ENCODE data around the gene TMEM163.

The TMEM163 gene

DNA sequence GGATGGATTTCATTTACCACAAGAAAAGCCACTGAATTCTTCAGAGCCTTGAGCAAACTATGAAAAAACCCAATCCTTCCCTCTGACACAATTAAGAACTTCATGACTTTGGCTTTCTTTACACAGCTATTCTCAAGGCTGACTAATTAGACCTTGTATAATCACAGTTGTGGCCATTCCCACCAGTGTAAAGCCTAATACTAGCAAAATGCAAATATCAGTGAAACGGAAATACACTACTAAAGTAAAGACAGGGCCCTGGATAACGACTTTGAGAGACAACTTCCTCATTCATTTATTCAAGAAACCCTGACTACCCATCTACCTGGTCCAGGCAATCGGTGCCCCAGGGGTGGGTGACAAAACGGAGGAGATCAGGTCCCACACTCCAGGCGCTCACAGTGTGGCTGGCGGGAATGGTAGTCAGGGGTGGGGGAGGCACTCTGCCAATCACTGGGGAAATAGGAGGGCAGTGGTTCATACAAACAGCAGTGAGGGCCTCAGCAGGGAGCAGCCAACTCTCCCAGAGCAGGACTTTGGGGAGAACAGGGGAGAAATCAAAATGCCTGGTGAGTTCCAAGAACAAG is 28.1 kb downstream of the TMEM163 start:
- DNase-seq: no peak

DNA sequence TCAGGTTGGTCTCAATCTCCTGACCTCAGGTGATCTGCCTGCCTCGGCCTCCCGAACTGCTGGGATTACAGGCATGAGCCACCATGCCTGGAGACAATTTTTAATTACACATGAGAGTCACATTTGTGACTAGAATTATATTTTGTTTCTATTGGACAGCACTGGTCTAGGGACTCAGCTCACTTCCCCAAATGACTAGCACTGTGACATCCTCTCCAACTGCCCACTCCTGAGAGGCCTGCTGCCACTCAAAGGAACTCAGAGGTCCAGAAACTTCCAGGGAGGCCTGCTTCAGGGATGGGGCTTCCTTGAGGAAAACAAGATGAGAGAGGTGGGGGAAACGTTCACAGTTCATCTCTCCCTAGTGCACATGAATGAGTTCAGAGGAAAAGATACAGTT is 29.5 kb downstream of the TMEM163 start:
- DNase-seq: no peak

DNA sequence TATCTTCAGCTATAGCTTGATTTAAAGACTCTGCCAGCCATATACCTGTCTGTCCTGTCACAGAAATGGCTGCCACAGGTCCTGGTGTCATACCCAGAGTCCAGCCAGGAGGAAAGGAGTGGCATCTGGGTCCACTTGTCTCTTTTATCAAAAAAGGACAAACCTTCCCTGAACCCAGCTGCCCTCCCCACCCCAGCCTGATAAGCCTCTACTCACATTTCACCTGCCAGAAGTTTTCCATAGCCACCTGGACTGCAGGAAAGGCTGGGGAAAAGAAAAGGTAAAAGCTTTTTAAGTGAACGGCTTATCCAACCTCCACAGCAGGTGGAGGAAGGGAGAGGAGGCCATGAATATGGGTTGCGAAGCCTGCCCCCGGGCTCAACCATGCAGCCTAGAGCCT is 32.8 kb downstream of the TMEM163 start:
- no peak for DNase-seq

DNA sequence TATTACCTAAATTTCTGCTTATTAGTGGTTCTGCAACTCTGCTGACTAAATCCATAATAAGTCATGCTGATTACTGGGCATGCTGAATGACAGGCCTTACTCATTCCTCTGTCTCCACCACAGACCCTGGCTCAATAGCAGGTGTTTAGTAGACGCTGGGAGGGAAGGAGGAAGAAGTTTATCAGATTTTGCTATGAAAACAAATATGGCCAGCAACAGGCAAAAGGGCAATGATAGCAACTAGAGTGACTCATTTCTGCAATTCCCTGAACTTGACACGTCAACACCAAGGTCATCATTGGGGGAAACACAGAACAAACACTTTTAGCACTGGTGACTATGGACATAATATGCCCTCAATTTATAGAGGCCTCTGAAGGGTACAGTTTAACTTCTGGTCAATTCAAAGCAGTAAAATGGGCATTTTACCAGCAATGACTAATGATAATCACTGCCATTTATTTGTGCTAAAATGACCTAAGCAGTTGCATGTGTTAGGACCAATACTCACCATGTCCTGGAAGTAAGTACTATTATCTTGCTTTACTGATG is 35.2 kb downstream of the TMEM163 start:
- peak; percentile 70 for DNase-seq

- DNase-seq: peak; percentile 44
Observed at GRCh38 chr2:134682726-134683125, 36.1 kb downstream of the TMEM163 start.

DNA sequence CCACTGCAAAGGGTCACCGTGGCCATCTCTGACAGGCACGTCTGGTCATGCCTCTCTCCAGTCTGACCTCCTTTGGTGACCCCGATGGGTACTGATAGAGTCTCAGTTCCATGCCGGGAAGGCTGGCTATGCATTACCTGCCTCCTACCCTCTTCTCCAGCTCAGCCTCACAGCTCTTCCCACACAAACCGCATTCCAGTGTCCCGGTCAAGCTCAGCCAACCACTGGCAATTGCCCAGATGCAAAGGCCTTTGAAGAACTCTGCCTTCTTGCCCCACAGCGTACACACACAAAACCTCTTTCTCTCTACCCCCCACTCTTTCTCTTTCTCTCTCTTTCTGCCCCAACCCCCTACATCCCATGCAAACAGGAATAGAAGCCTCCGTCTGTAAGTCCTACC is 37.6 kb downstream of the TMEM163 start:
- no peak for DNase-seq

DNA sequence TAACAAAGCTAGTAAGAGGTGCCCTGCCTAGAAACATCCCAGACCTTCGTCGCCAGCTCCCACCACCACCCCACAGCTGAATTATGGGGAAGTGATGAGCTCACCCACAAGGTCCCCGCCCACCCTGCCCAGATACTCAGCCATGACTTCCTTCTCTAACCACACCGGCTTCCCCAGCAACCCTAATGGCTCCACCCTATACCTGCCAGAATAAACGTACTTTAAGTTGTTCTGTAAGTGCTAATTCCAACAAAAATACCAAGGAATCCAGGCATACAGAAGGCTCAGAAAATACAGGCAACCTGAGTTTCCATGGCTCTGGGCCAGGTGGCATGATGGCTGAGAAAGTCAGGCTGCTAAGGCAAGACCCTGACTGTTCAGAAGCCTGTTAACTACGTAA is 39.1 kb downstream of the TMEM163 start:
- no peak for DNase-seq

- DNase-seq: no peak
Observed at GRCh38 chr2:134679294-134679693, 39.5 kb downstream of the TMEM163 start.

- no peak for DNase-seq
Observed at GRCh38 chr2:134677856-134678756, 40.7 kb downstream of the TMEM163 start.

GRCh38 chr2:134676960-134677359 is 41.8 kb downstream of the TMEM163 start:
- no peak for DNase-seq

DNA sequence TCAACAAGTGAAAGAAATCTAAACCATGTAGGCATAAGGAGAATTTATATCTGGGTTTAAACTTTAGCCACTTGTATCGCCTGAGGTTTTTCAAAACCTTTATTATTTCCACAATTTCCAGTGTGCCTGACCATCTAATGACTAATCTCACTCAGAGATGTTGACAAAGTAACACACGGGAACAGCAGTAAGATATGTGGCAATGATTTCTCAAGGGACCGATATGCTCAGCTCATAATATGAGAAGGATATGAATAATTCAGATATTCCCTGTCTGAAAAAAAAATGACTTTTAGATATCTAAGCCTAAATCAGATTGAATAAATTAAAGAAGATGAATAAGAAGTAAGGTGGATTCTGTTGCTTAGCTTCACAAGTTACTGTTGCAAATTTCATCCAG is 43.5 kb downstream of the TMEM163 start:
- DNase-seq: no peak

DNA sequence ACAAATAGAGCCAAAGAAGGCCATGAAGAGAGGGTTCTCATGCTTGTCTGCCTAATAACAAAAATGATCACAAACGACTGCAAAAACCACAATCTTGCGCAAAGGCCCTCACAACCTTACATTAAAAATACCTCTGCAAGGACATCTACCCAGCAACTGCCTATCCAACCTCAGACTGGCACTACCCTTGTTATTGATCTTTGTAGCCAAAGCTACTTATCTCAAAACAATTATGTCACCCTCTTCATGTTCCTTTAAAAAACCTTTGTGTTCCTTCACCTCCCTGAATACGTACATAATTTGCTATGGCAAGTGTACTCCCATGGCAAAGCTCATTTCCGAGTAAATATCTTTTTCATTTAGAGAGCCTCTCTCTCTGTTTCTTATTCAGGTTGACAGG is 44.1 kb downstream of the TMEM163 start:
- DNase-seq: no peak

- no peak for DNase-seq
Observed at GRCh38 chr2:134671513-134671912, 47.3 kb downstream of the TMEM163 start.

- no peak for DNase-seq
Observed at GRCh38 chr2:134670955-134671354, 47.8 kb downstream of the TMEM163 start.

GRCh38 chr2:134669731-134670669 is 48.8 kb downstream of the TMEM163 start:
- no peak for DNase-seq

- DNase-seq: no peak
Observed at GRCh38 chr2:134668821-134669220, 50.0 kb downstream of the TMEM163 start.

DNA sequence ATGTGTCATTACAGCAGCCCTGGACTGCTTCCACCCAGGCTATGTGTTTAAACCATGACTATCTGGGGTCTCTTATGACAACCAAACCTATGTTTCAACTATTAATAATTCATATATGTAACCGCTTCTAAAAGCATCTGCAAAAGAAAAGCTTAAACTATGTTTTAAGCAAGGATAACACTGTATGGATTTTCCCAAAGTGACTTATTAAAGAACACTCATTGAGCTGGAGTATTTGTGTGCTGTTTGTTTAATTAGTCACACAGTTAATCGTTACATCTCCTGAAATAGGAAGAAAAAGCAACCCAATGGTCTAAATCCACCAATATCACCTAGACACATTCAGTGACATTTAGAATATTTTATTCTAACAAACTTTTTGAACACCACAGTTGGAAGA is 51.3 kb downstream of the TMEM163 start:
- DNase-seq: no peak

- DNase-seq: no peak
Observed at GRCh38 chr2:134667081-134667480, 51.7 kb downstream of the TMEM163 start.

DNA sequence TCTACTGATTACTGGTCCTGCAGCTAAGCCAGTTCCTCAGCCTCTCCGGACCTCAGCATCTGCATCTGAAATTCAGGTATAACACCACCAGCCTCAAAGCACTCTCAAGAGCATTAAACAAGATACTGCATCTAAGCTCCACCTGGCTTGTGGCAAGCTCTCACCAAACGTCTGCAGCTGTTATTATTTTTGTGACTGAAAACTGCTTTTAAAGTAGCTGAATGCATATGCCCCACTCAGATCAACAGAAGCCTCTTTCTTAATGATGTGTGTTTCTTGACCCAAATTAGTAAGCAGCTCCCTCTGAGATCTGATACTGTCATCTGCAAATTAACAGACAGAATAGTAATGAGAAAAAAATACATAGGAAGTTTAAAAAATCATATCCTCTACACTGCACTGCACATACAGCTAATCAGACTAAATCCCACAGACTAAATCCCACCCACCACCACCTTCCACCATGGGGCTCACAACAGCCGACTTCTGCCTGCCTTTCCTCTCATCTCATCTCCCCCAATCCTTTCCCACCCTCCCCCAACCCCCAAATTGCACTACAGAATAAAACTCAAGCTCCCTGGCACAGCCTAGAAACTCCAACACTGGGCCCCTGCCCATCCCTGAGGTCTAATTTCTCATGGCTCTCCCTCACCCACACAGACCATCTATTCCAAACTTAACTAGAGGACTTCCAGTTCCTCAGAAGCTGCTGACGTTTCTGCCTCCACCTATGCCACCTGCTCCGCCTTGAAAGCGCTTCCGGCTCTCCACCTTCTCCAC is 52.9 kb downstream of the TMEM163 start:
- DNase-seq: no peak

GRCh38 chr2:134663451-134664450 is 55.0 kb downstream of the TMEM163 start:
- no peak for DNase-seq

DNA sequence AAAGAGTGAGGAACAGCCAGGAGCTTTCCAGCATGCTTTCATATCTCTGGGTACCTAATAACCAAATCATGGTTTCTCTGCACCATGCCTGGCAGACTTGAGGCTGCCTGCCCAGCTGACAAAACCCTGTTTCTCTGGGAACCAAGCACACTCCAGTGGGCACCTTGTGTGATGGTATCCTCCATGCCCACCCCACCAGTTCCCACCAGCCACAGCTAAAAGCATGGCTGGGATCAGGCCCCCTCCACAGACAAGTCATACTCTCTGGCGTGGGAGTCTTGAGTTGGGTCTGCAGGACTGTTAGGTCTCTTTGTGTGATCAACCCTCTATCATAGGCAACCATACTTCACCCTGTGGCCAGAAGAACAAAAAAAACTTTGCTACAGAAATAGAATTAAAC is 56.0 kb downstream of the TMEM163 start:
- DNase-seq: no peak
